Endothelial cell of umbilical vein (primary cell): ENCODE results near the gene CT47C1. TPM values are rescaled to one million over a fixed set of nuclear protein-coding genes. Genes with fewer than 3 reads are reported as not detected.

Source experiments
- BruUV-seq: library from RNA; stranded (reverse); fragments of 400-500 nt; replicated peaks from 2 replicates; lab custom pipeline; 2021; lab: Mats Ljungman, UMichigan
- CTCF ChIA-PET: fragments of 300-600, 350-600 bp; sonication (Branson Sonifier 250); formaldehyde crosslinking; loops from one replicate; lab custom pipeline; 2021; ENCODE audit warnings: antibody characterized with exemption, inconsistent platforms; lab: Charles Lee
- POLR2A ChIA-PET: fragments of 300-600, 350-600 bp; sonication (Branson Sonifier 250); formaldehyde crosslinking; loops from one replicate; lab custom pipeline; 2021; ENCODE audit warnings: antibody characterized with exemption, inconsistent platforms; lab: Charles Lee
- DNase-seq: peaks from one replicate; pipeline ENCODE4 v3.0.0-alpha.2; 2011; ENCODE audit warnings: low read depth, low spot score
- FAIRE-seq: peaks from 2 replicates; lab custom pipeline; 2011; peaks lifted over from hg19 to GRCh38; lab: Jason Lieb, UNC
- H2AFZ ChIP-seq: 2 replicates; pipeline ENCODE4 v1.6.0; 2012; ENCODE audit warnings: low read depth, low read length, control low read depth, inconsistent platforms
- H3K27ac ChIP-seq: 2 replicates; pipeline ENCODE4 v1.5.1; 2011; ENCODE audit warnings: low read depth, mild to moderate bottlenecking, control low read depth, low read length, moderate library complexity; ENCODE audit not compliant: insufficient read depth
- H3K27me3 ChIP-seq, 2 experiments: 2 replicates each; pipeline versions ENCODE4 v1.6.0 to v1.6.1; 2011; ENCODE audit warnings: low read length in 2 of 2, mixed read lengths in 1 of 2; ENCODE audit not compliant: control insufficient read depth in 2 of 2, insufficient read depth in 2 of 2
- H3K36me3 ChIP-seq, 2 experiments: 2 replicates in 1 of 2; 3 replicates in 1 of 2; pipeline ENCODE4 v1.5.1; 2011; ENCODE audit warnings: low read length in 2 of 2, mild to moderate bottlenecking in 1 of 2, moderate library complexity in 1 of 2; ENCODE audit not compliant: control insufficient read depth in 2 of 2, insufficient read depth in 2 of 2; ENCODE audit errors: extremely low read depth in 1 of 2
- H3K4me1 ChIP-seq: 3 replicates; pipeline ENCODE4 v1.5.1; 2011; ENCODE audit warnings: mild to moderate bottlenecking, low read length; ENCODE audit not compliant: control insufficient read depth, insufficient read depth; ENCODE audit errors: extremely low read depth
- H3K4me2 ChIP-seq: 2 replicates; pipeline ENCODE4 v1.6.1; 2011; ENCODE audit warnings: low read length, control low read depth, mixed read lengths; ENCODE audit not compliant: insufficient read depth
- H3K4me3 ChIP-seq, 3 experiments: fragments of 200-600 bp in 1 of 3; sonication (generic), shearing (Covaris generic) in 1 of 3; replicated peaks in 1 of 3; 2 replicates each; pipeline ENCODE4 v1.5.1; 2011 to 2016; ENCODE audit warnings: control low read depth in 3 of 3, low read length in 3 of 3, mild to moderate bottlenecking in 2 of 3, inconsistent platforms in 1 of 3, low read depth in 1 of 3, moderate library complexity in 1 of 3; ENCODE audit not compliant: insufficient read depth in 1 of 3
- H3K79me2 ChIP-seq: 2 replicates; pipeline ENCODE4 v1.6.0; 2012; ENCODE audit warnings: low read length, inconsistent platforms; ENCODE audit not compliant: control insufficient read depth, insufficient read depth
- H3K9ac ChIP-seq: replicated peaks from 2 replicates; pipeline ENCODE3; 2011; ENCODE audit warnings: low read length, control low read depth; ENCODE audit not compliant: insufficient read depth; ENCODE audit errors: extremely low read depth
- H3K9me1 ChIP-seq: replicated peaks from 3 replicates; pipeline ENCODE4 v1.6.0; 2011; ENCODE audit warnings: mild to moderate bottlenecking, low read length; ENCODE audit not compliant: control insufficient read depth, insufficient read depth; ENCODE audit errors: extremely low read depth
- H3K9me3 ChIP-seq: replicated peaks from 2 replicates; pipeline ENCODE4 v1.5.1; 2012; ENCODE audit warnings: low read length, inconsistent platforms; ENCODE audit not compliant: control insufficient read depth, insufficient read depth
- H4K20me1 ChIP-seq: replicated peaks from 2 replicates; pipeline ENCODE3; 2011; ENCODE audit warnings: mild to moderate bottlenecking, low read length; ENCODE audit not compliant: control insufficient read depth, insufficient read depth; ENCODE audit errors: extremely low read depth
- EZH2 ChIP-seq: IDR thresholded peaks from 2 replicates; pipeline ENCODE4 v1.6.1; 2012; ENCODE audit warnings: borderline replicate concordance, low read depth, mild to moderate bottlenecking, moderate library complexity, low read length, inconsistent platforms; ENCODE audit not compliant: severe bottlenecking
- FOS ChIP-seq: IDR thresholded peaks from 2 replicates; pipeline ENCODE4 v1.6.1; 2011; ENCODE audit warnings: mild to moderate bottlenecking, low read length, moderate library complexity, borderline replicate concordance; ENCODE audit not compliant: insufficient read depth
- GATA2 ChIP-seq: IDR thresholded peaks from 2 replicates; pipeline ENCODE4 v1.7.0; 2011; ENCODE audit warnings: low read depth, mild to moderate bottlenecking, moderate library complexity, mixed read lengths, low read length; ENCODE audit not compliant: insufficient read length, insufficient read depth
- JUN ChIP-seq: IDR thresholded peaks from 2 replicates; pipeline ENCODE4 v1.6.1; 2011; ENCODE audit warnings: borderline replicate concordance, low read depth; ENCODE audit not compliant: insufficient read length, insufficient read depth
- MAX ChIP-seq: IDR thresholded peaks from 2 replicates; pipeline ENCODE4 v1.6.1; 2011; ENCODE audit not compliant: insufficient read depth, insufficient read length
- MYC ChIP-seq: IDR thresholded peaks from one replicate; pipeline ENCODE4 v1.6.1; 2011; ENCODE audit warnings: mild to moderate bottlenecking, low read depth, low read length
- POLR2A ChIP-seq: IDR thresholded peaks from 2 replicates; pipeline ENCODE4 v1.6.1; 2012; ENCODE audit warnings: low read depth, mild to moderate bottlenecking, control low read depth, low read length
- POLR2AphosphoS5 ChIP-seq: IDR thresholded peaks from 2 replicates; pipeline ENCODE4 v1.6.1; 2012; ENCODE audit warnings: low read depth, mild to moderate bottlenecking, control low read depth, low read length, moderate library complexity; ENCODE audit not compliant: insufficient read depth
- dilution Hi-C: fragments of 300-500 bp; cut with MboI; formaldehyde crosslinking; loops from one replicate; pipeline ENCODE4 v1.15.0; 2019; ENCODE audit warnings: low sequenced_read_pairs; ENCODE audit not compliant: extremely low pct_ligation_motif_present
- intact Hi-C: fragments of 100-400 bp; cut with micrococcal nuclease; formaldehyde crosslinking; loops from one replicate; pipeline ENCODE4 v1.10.0; 2022
- polyA plus RNA-seq, 4 experiments: library from polyadenylated mRNA; depleted of rRNA in 3 of 4; stranded (reverse) in 3 of 4; unstranded in 1 of 4; fragments of >200 nt; gene quantifications; 2 replicates each; pipeline versions ENCODE4 v1.2.1 to v1.2.3, GENCODE V29; 2011 to 2012; ENCODE audit warnings: missing spikeins in 1 of 4
- total RNA-seq: library from RNA; stranded (reverse); gene quantifications from 2 replicates; pipeline ENCODE4 v1.2.3, GENCODE V29; 2021

The CT47C1 gene
- total and polyA plus RNA-seq, 2 donors (not counting 3 experiments of a cell fraction or from before 2014, with no cell fraction given): not detected

GRCh38 chrX:119062750-119063374, 9.9 kb upstream of the CT47C1 start:
- H3K79me2 ChIP-seq: no peaks in the 10 kb centered on the region
- intact Hi-C loops: no loop called here
- FAIRE-seq (no peak), DNase-seq (no peak)
- H3K36me3 ChIP-seq: no peaks in the 10 kb centered on the region
- no peaks in the 10 kb centered on the region for H4K20me1 ChIP-seq
- no peak overlapping the region for H3K4me2 ChIP-seq
- H3K4me3 ChIP-seq: no peak overlapping the region
- no peaks in the 10 kb centered on the region for H3K9me3 ChIP-seq
- ChIA-PET POLR2A (no interaction called here), CTCF (interaction anchor here (0.7 to 1.0 kb wide), 2 partner anchors 18 to 215 kb away, joined by 3 read pairs; no protein-coding TSS in a partner anchor)
- dilution Hi-C loops: no loop called here
- no peaks in the 10 kb centered on the region for H3K9me1 ChIP-seq
- H2AFZ ChIP-seq: no peak overlapping the region
- TF ChIP-seq GATA2 (no peak), FOS (no peak), MYC (no peak), POLR2AphosphoS5 (no peak), POLR2A (no peak), JUN (no peak), MAX (no peak)
- no peak overlapping the region for H3K27ac ChIP-seq
- peaks cover 0 to 2% of the 10 kb centered on the region in 2 experiments for H3K27me3 ChIP-seq
- no peak overlapping the region for H3K9ac ChIP-seq
- no TSS peak for BruUV-seq
- no peaks in the 10 kb centered on the region for H3K4me1 ChIP-seq

- dilution Hi-C loops (no loop called here), intact Hi-C loops (no loop called here)
- no TSS peak for BruUV-seq
- TF ChIP-seq MYC: no peak
- TF ChIP-seq MAX: no peak
- no peak for TF ChIP-seq EZH2
- H3K9me1 ChIP-seq: no peaks in the 10 kb centered on the region
- H3K4me3 ChIP-seq: no peak overlapping the region
- H3K27me3 ChIP-seq: peaks cover 0 to 2% of the 10 kb centered on the region in 2 experiments
- no peak overlapping the region for H3K9ac ChIP-seq
- FAIRE-seq (no peak), DNase-seq (no peak)
- no peak overlapping the region for H3K27ac ChIP-seq
- POLR2A ChIA-PET: no interaction called here
- H3K79me2 ChIP-seq: no peaks in the 10 kb centered on the region
- no peak overlapping the region for H3K4me2 ChIP-seq
- H3K9me3 ChIP-seq: no peaks in the 10 kb centered on the region
- no peaks in the 10 kb centered on the region for H3K36me3 ChIP-seq
- no peaks in the 10 kb centered on the region for H3K4me1 ChIP-seq
- no peak overlapping the region for H2AFZ ChIP-seq
- CTCF ChIA-PET: interaction anchor here (1.0 kb wide), 1 partner anchor 19 kb away, joined by 3 read pairs; no protein-coding TSS in a partner anchor
- H4K20me1 ChIP-seq: no peaks in the 10 kb centered on the region
Observed at GRCh38 chrX:119063428-119063827, 9.4 kb upstream of the CT47C1 start.
